SK-N-SH treated with all-trans-retinoic acid at 6 μM for 48 hours (cell line): Measurements from ENCODE around the gene ANGPTL5.

ENCODE experiments used
- PPARA ChIP-seq: fragments of 250-450 bp; sonication (Bioruptor Pico); IDR thresholded peaks from 2 replicates; pipeline ENCODE4 v1.5.0; 2020; ENCODE audit warnings: mild to moderate bottlenecking, borderline replicate concordance
- RARB ChIP-seq: fragments of 250-450 bp; sonication (Bioruptor Pico); IDR thresholded peaks from 2 replicates; pipeline ENCODE4 v1.8.0; 2021; ENCODE audit warnings: mild to moderate bottlenecking, moderate library complexity
- TF ChIP-seq, protein P1 (sequence below): fragments of 250-450 bp; sonication (Bioruptor Pico); IDR thresholded peaks from 2 replicates; pipeline ENCODE4 v1.8.0; 2020; ENCODE audit warnings: mild to moderate bottlenecking, moderate library complexity, borderline replicate concordance

DNA sequence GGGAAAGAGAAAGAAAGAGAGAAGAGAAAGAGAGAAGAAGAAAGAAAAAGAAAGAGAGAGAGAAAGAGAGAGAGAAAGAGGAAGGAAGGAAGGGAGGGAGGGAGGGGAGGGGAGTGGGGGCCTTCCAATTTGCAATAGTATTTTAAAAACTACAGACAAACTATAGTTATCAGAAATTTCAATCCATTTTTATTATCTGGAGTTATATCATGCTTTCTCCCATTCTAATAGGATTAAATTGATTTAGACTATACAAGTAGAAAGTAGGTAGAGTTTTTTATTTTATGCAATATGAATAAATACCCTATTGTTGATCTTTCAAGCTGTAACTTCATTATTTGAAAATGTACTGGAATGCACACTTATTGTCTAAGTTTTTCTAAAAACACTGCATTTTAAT lies 71.7 kb downstream of the ANGPTL5 start:
- TF ChIP-seq RARB (CRISPR knock-in tag) (no peak), PPARA (CRISPR knock-in tag) (no peak)
- TF ChIP-seq, protein P1, sequence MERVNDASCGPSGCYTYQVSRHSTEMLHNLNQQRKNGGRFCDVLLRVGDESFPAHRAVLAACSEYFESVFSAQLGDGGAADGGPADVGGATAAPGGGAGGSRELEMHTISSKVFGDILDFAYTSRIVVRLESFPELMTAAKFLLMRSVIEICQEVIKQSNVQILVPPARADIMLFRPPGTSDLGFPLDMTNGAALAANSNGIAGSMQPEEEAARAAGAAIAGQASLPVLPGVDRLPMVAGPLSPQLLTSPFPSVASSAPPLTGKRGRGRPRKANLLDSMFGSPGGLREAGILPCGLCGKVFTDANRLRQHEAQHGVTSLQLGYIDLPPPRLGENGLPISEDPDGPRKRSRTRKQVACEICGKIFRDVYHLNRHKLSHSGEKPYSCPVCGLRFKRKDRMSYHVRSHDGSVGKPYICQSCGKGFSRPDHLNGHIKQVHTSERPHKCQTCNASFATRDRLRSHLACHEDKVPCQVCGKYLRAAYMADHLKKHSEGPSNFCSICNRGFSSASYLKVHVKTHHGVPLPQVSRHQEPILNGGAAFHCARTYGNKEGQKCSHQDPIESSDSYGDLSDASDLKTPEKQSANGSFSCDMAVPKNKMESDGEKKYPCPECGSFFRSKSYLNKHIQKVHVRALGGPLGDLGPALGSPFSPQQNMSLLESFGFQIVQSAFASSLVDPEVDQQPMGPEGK, result no peak
